Measurements from ENCODE around the gene GRIK3. TPM values are rescaled to one million over a fixed set of nuclear protein-coding genes. Genes with fewer than 3 reads are reported as not detected.

The GRIK3 gene
- total and polyA plus RNA-seq, 2 of the 8 experiments (the other 6 are each of a cell fraction or from before 2014, with no cell fraction given), result 2.1 to 3.4 TPM

- H4K20me1 ChIP-seq (replicated peaks in 1 of 2; ENCODE audit: control insufficient read depth in 1 of 2, insufficient read depth in 2 of 2, low read length in 2 of 2), result no peaks in the 10 kb centered on the region
- no peak overlapping the region for H3K9ac ChIP-seq (replicated peaks in 1 of 4; ENCODE audit: extremely low read depth in 1 of 4, low read depth in 3 of 4, low read length in 3 of 4)
- H4K91ac ChIP-seq (replicated peaks; ENCODE audit: insufficient read length, low read length), result no peak overlapping the region
- DNase-seq (ENCODE audit: low read depth in 1 of 2, low spot score in 2 of 2) (no peak), FAIRE-seq (no peak)
- no peak overlapping the region for H3K4me3 ChIP-seq (ENCODE audit: extremely low read depth in 1 of 4, insufficient read depth in 2 of 4, low read depth in 3 of 4, low read length in 4 of 4)
- peaks cover 0 to under 1% (median 0%) of the 10 kb centered on the region in 4 experiments; a peak in 1 of 7 replicates for H3K4me1 ChIP-seq (replicated peaks in 1 of 4; ENCODE audit: control insufficient read depth in 3 of 4, insufficient read depth in 4 of 4, low read length in 3 of 4)
- CTCF ChIA-PET (ENCODE audit: partially characterized antibody), result interaction anchor here (0.6 to 13.5 kb wide), 39 partner anchors 8 to 467 kb away, joined by 3 to 211 read pairs (median 6); no protein-coding TSS in a partner anchor
- H2BK20ac ChIP-seq (ENCODE audit: low read length), result no peak overlapping the region
- no peak overlapping the region for H2BK12ac ChIP-seq (ENCODE audit: low read depth, low read length)
- no peak overlapping the region for H3K4me2 ChIP-seq (ENCODE audit: insufficient read depth in 1 of 2, low read depth in 2 of 2, low read length in 2 of 2)
- no peak overlapping the region for H2BK15ac ChIP-seq (ENCODE audit: low read length)
- H3K4ac ChIP-seq (replicated peaks; ENCODE audit: insufficient read length, low read depth, low read length), result no peak overlapping the region
- H2AFZ ChIP-seq (ENCODE audit: low read length), result no peak overlapping the region
- no peaks in the 10 kb centered on the region for H3K23me2 ChIP-seq (ENCODE audit: low read depth, low read length)
- no peaks in the 10 kb centered on the region for H3K9me3 ChIP-seq (ENCODE audit: insufficient read depth in 2 of 2, low read depth in 1 of 2, low read length in 1 of 2)
- 75% methylated on average over 3 of the region's 3 CpGs; no CpG with 5 or more reads in 1 of the 2 experiments for WGBS, 2 experiments (ENCODE audit: extremely low coverage in 1 of 2, insufficient coverage in 1 of 2, insufficient read length in 1 of 2, insufficient replicate concordance in 2 of 2, low coverage in 1 of 2, low lambda C conversion rate in 2 of 2, missing lambda C conversion rate in 1 of 2)
- no peak overlapping the region for H3K56ac ChIP-seq (replicated peaks; ENCODE audit: insufficient read length, low read depth, low read length)
- no peak overlapping the region for H2AK5ac ChIP-seq (ENCODE audit: low read depth, low read length)
- H3K27me3 ChIP-seq (replicated peaks in 1 of 4; ENCODE audit: control insufficient read depth in 3 of 4, extremely low read depth in 1 of 4, insufficient read depth in 3 of 4, low read length in 3 of 4), result no peaks in the 10 kb centered on the region
- H2BK5ac ChIP-seq (ENCODE audit: low read depth, low read length), result no peak overlapping the region
- H3K18ac ChIP-seq (ENCODE audit: extremely low read depth, low read length), result no peak overlapping the region
- H3K27ac ChIP-seq (ENCODE audit: low read depth, low read length), result no peak overlapping the region
- no peaks in the 10 kb centered on the region for H3K36me3 ChIP-seq (ENCODE audit: control insufficient read depth in 2 of 4, insufficient read depth in 4 of 4, low read length in 3 of 4)
- no peaks in the 10 kb centered on the region for H3K79me1 ChIP-seq (ENCODE audit: low read depth, low read length)
- H4K8ac ChIP-seq (ENCODE audit: extremely low read depth, insufficient read depth, low read length), result no peak overlapping the region
- no peak overlapping the region for H3K23ac ChIP-seq (ENCODE audit: insufficient read length)
- no peaks in the 10 kb centered on the region for H3K79me2 ChIP-seq (ENCODE audit: control insufficient read depth in 1 of 2, insufficient read depth in 2 of 2, low read length in 2 of 2)
- no peak overlapping the region for H3K14ac ChIP-seq (ENCODE audit: insufficient read length)
- POLR2A ChIA-PET (ENCODE audit: partially characterized antibody), result interaction anchor here (0.7 kb wide), 1 partner anchor 17 kb away, joined by 3 read pairs; no protein-coding TSS in a partner anchor
- no peak overlapping the region for H2BK120ac ChIP-seq (replicated peaks; ENCODE audit: low read depth, low read length)
- no peak overlapping the region for H4K5ac ChIP-seq (ENCODE audit: insufficient read length, low read depth, low read length)
- TF ChIP-seq ZNF274 (IDR thresholded peaks at IDR 0.05; ENCODE audit: borderline replicate concordance, extremely low read depth, low read length) (no peak), GTF2F1 (IDR thresholded peaks at IDR 0.05; ENCODE audit: borderline replicate concordance, low read depth, low read length) (no peak), ATF3 (IDR thresholded peaks at IDR 0.05; ENCODE audit: insufficient read depth, low read depth, low read length) (no peak), CREB1 (IDR thresholded peaks at IDR 0.05) (no peak)
Measured at GRCh38 chr1:36863061-36863460, 171.3 kb downstream of the GRIK3 start.
